K562 (cell line): ENCODE results near the gene C2CD2. TPM values are rescaled to one million over a fixed set of nuclear protein-coding genes. Genes with fewer than 3 reads are reported as not detected.

Experiments
- ATAC-seq: fragments of 200-7000 bp; cut with Tn5 transposase; 3 replicates; pipeline ENCODE4 v1.9.1; 2020; ENCODE audit warnings: moderate library complexity
- BruUV-seq: library from RNA; stranded (reverse); fragments of 400-500 nt; replicated peaks from 2 replicates; lab custom pipeline; 2021; lab: Mats Ljungman, UMichigan
- CTCF ChIA-PET: fragments of 300-600 bp; formaldehyde crosslinking; extraction: SDS; loops from one replicate; lab custom pipeline; 2021; ENCODE audit warnings: low intra/inter-chr PET ratio; lab: Yijun Ruan, JAX
- POLR2A ChIA-PET: fragments of 300-600, 350-650 bp; sonication (Branson Sonifier 250); formaldehyde crosslinking; extraction: SDS; loops from one replicate; lab custom pipeline; 2021; ENCODE audit warnings: antibody characterized with exemption, inconsistent platforms; lab: Yijun Ruan, JAX
- DNase-seq, 4 experiments: peaks; one replicate each; pipeline versions ENCODE4 v3.0.0 to v3.0.0-alpha.2; 2011 to 2018; ENCODE audit warnings: low spot score in 3 of 4, mixed read lengths in 3 of 4; ENCODE audit errors: extremely low read depth in 1 of 4
- FAIRE-seq: peaks from 2 replicates; lab custom pipeline; 2011; peaks lifted over from hg19 to GRCh38; lab: Jason Lieb, UNC
- H2AFZ ChIP-seq: 2 replicates; pipeline ENCODE4 v1.6.0; 2011; ENCODE audit warnings: low read depth, low read length, control low read depth, inconsistent platforms
- H3K27ac ChIP-seq: fragments of 200-600 bp; 3 replicates; pipeline ENCODE4 v1.8.0; 2011; ENCODE audit warnings: low read depth, mild to moderate bottlenecking, control low read depth, inconsistent platforms, low read length, moderate library complexity, mixed read lengths; ENCODE audit errors: extremely low read depth
- H3K27me3 ChIP-seq, 2 experiments: fragments of 300-600 bp in 1 of 2; 2 replicates in 1 of 2; 3 replicates in 1 of 2; pipeline versions ENCODE4 v1.6.0 to v1.8.0; 2011; ENCODE audit warnings: inconsistent platforms in 2 of 2, low read length in 2 of 2, mild to moderate bottlenecking in 1 of 2, mixed read lengths in 1 of 2, moderate library complexity in 1 of 2; ENCODE audit not compliant: control insufficient read depth in 2 of 2, insufficient read depth in 2 of 2
- H3K36me3 ChIP-seq: fragments of 300-600 bp; 3 replicates; pipeline ENCODE4 v1.8.0; 2011; ENCODE audit warnings: mild to moderate bottlenecking, low read length, inconsistent platforms; ENCODE audit not compliant: control insufficient read depth, insufficient read depth
- H3K4me1 ChIP-seq, 2 experiments: fragments of 200-600 bp in 1 of 2; replicated peaks in 1 of 2; 2 replicates in 1 of 2; 3 replicates in 1 of 2; pipeline versions ENCODE4 v1.5.1 to v1.8.0; 2011; ENCODE audit warnings: inconsistent platforms in 2 of 2, low read length in 2 of 2, mild to moderate bottlenecking in 1 of 2, mixed read lengths in 1 of 2, moderate library complexity in 1 of 2; ENCODE audit not compliant: control insufficient read depth in 2 of 2, insufficient read depth in 2 of 2
- H3K4me2 ChIP-seq: 2 replicates; pipeline ENCODE4 v1.6.1; 2011; ENCODE audit warnings: low read length, control low read depth, inconsistent platforms, mixed read lengths; ENCODE audit not compliant: insufficient read depth
- H3K4me3 ChIP-seq: fragments of 200-600 bp; sonication (generic), shearing (Covaris generic); 2 replicates; pipeline ENCODE4 v1.5.1; 2016; ENCODE audit warnings: control low read depth, inconsistent platforms
- H3K79me2 ChIP-seq: fragments of 200-600 bp; 3 replicates; pipeline ENCODE4 v1.8.0; 2011; ENCODE audit warnings: low read length, inconsistent platforms; ENCODE audit not compliant: control insufficient read depth, insufficient read depth
- H3K9ac ChIP-seq, 2 experiments: 2 replicates each; pipeline versions ENCODE4 v1.6.0 to v1.6.1; 2011; ENCODE audit warnings: low read depth in 2 of 2, low read length in 2 of 2, control low read depth in 1 of 2, inconsistent platforms in 1 of 2, mild to moderate bottlenecking in 1 of 2, mixed read lengths in 1 of 2; ENCODE audit not compliant: insufficient read depth in 1 of 2
- H3K9me1 ChIP-seq: one replicate; pipeline ENCODE4 v1.6.0; 2011; ENCODE audit warnings: inconsistent platforms, mild to moderate bottlenecking, low read length, moderate library complexity; ENCODE audit not compliant: control insufficient read depth, insufficient read depth
- H3K9me3 ChIP-seq: replicated peaks from 2 replicates; pipeline ENCODE4 v1.5.1; 2011; ENCODE audit warnings: low read depth, low read length, inconsistent platforms; ENCODE audit not compliant: control insufficient read depth, insufficient read depth
- H4K20me1 ChIP-seq: replicated peaks from 2 replicates; pipeline ENCODE4 v1.6.1; 2011; ENCODE audit warnings: low read length, inconsistent platforms, mixed read lengths; ENCODE audit not compliant: control insufficient read depth, insufficient read depth
- CBFA2T3 ChIP-seq: fragments of 450-650 bp; IDR thresholded peaks from 2 replicates; pipeline ENCODE4 v1.6.1; 2017
- ELF4 ChIP-seq: fragments of 450-650 bp; formaldehyde crosslinking; IDR thresholded peaks from 2 replicates; pipeline ENCODE4 v1.4.0; 2022; ENCODE audit warnings: missing genetic modification characterization
- NR1H2 ChIP-seq: sonication (generic); formaldehyde crosslinking; IDR thresholded peaks from 2 replicates; pipeline ENCODE4 v1.4.0; 2020; ENCODE audit warnings: mild to moderate bottlenecking, missing genetic modification reagents
- RFX1 ChIP-seq: fragments of 450-650 bp; IDR thresholded peaks from 2 replicates; pipeline ENCODE4 v1.6.1; 2016; ENCODE audit warnings: mild to moderate bottlenecking, moderate library complexity
- SRSF9 ChIP-seq: fragments of 200-400 bp; formaldehyde crosslinking; IDR thresholded peaks from 2 replicates; pipeline ENCODE4 v1.6.1; 2017; ENCODE audit warnings: low read depth, low read length, borderline replicate concordance
- TFAM ChIP-seq: fragments of 250-450 bp; sonication (Bioruptor Pico); conservative IDR thresholded peaks from 2 replicates; pipeline ENCODE4 v1.5.0; 2021; ENCODE audit warnings: mild to moderate bottlenecking, moderate library complexity
- ZBTB11 ChIP-seq, 3 experiments: fragments of 200-800 bp in 1 of 3; fragments of 250-450 bp in 1 of 3; fragments of 450-650 bp in 1 of 3; sonication (Bioruptor Pico) in 1 of 3; sonication (Bioruptor generic) in 1 of 3; formaldehyde crosslinking in 1 of 3; IDR thresholded peaks; 2 replicates each; pipeline versions ENCODE4 v1.6.1 to v1.8.0; 2016 to 2022; ENCODE audit warnings: mild to moderate bottlenecking in 2 of 3, missing genetic modification characterization in 2 of 3, missing compliant biosample characterization in 1 of 3, moderate library complexity in 1 of 3
- ZNF124 ChIP-seq: sonication (generic); formaldehyde crosslinking; IDR thresholded peaks from 2 replicates; pipeline ENCODE4 v1.8.1; 2022; ENCODE audit warnings: missing genetic modification reagents
- ZNF174 ChIP-seq: fragments of 250-450 bp; sonication (Bioruptor Pico); IDR thresholded peaks from 2 replicates; pipeline ENCODE4 v1.4.0; 2020; ENCODE audit warnings: mild to moderate bottlenecking
- ZNF224 ChIP-seq: sonication (generic); formaldehyde crosslinking; IDR thresholded peaks from 2 replicates; pipeline ENCODE4 v1.8.0; 2022; ENCODE audit warnings: mild to moderate bottlenecking, missing genetic modification reagents
- ZNF586 ChIP-seq: fragments of 450-650 bp; formaldehyde crosslinking; conservative IDR thresholded peaks from 2 replicates; pipeline ENCODE4 v1.4.0; 2020; ENCODE audit warnings: mild to moderate bottlenecking, moderate library complexity
- ZNF707 ChIP-seq: fragments of 250-450 bp; sonication (Bioruptor Pico); conservative IDR thresholded peaks from 2 replicates; pipeline ENCODE4 v1.8.0; 2022; ENCODE audit warnings: inconsistent platforms, mild to moderate bottlenecking, moderate library complexity
- ZNF780A ChIP-seq: fragments of 250-450 bp; sonication (Bioruptor Pico); IDR thresholded peaks from 2 replicates; pipeline ENCODE4 v1.5.0; 2021; ENCODE audit warnings: mild to moderate bottlenecking
- WGBS: fragments of 100-300 bp; shearing (Covaris generic); methylation state at CpG from one replicate; pipeline ENCODE4 v1.1.6; 2016; ENCODE audit warnings: low coverage, mixed read lengths; ENCODE audit not compliant: insufficient coverage; ENCODE audit errors: missing lambda C conversion rate; 5-methylcytosine and 5-hydroxymethylcytosine counted together
- in situ Hi-C: fragments of 300-500 bp; cut with MboI; formaldehyde crosslinking; loops from 4 replicates; pipeline ENCODE4 v1.15.0; 2018; ENCODE audit warnings: inconsistent platforms, mixed read lengths
- intact Hi-C: fragments of 100-400 bp; cut with micrococcal nuclease; formaldehyde crosslinking; loops from 2 replicates; pipeline ENCODE4 v1.14.2; 2022
- polyA plus RNA-seq, 8 experiments: library from polyadenylated mRNA; depleted of rRNA in 4 of 8; stranded (reverse) in 5 of 8; unstranded in 3 of 8; fragments of >200 nt; fragmentation: Nextera tagmentation in 2 of 8; fragmentation: Illumina TruSeq in 1 of 8; extraction: Ambion mirVana in 2 of 8; extraction: Trizol in 1 of 8; gene quantifications; 2 replicates each; pipeline versions ENCODE4 v1.2.1 to v1.2.3, GENCODE V29; 2011 to 2014; ENCODE audit warnings: inconsistent platforms in 1 of 8, missing spikeins in 1 of 8
- total RNA-seq, 7 experiments: library from RNA; depleted of rRNA in 6 of 7; stranded (reverse); fragments of >200 nt in 6 of 7; fragmentation: Illumina TruSeq in 2 of 7; extraction: Trizol in 2 of 7; gene quantifications; 2 replicates each; pipeline versions ENCODE4 v1.2.1 to v1.2.3, GENCODE V29; 2011 to 2021; ENCODE audit warnings: low replicate concordance in 1 of 7
- TF ChIP-seq, protein P1 (sequence below): fragments of 450-650 bp; IDR thresholded peaks from 2 replicates; pipeline ENCODE4 v1.6.1; 2016; ENCODE audit warnings: low read depth, mild to moderate bottlenecking, moderate library complexity

Gene C2CD2
- total and polyA plus RNA-seq, 9 of the 15 experiments (the other 6 are each of a cell fraction or from before 2014, with no cell fraction given): 1.3 to 21.6 (median 12.1) TPM

DNA sequence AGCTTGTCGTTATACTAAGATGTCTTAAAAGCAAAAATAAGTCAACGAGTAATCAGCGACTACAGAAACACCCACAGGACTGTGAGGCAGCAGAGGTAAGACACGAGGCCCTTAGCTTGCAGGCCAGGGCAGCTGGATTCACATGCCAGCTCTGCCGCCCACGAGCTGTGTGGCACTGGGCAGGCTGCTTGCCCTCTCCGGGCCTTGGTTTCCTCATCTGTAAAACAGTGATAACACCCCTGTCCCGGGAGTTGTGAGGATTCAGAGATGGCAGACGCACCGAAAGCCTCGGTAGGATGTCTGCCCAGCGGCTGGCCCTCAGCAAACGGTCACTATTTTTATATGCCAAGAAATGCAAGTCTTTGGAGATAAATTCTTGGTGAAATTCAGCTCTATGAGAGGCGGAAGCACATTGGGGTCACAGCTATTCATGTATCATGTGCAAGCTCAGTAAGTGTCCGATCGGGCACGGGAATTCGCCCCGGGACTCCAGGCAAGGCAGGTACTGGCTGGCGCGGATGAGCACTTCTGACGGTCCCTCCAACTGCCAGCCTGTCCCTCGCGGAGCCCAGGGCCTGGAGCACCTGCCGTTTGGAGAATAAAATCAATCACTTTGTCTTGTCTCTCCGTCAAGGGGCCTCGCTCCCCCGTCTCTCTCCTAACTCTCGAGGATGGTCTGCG lies 1.1 kb downstream of the C2CD2 start (continued):
- TF ChIP-seq ZBTB11 (CRISPR knock-in tag; IDR thresholded peaks at IDR 0.05): 0 out of 6 replicates have a peak, but pooled peaks of 1 of the 3 experiments have one; percentile 29
- TF ChIP-seq, all 486 proteins: peak for 3

GRCh38 chr21:41951876-41952567 lies 1.8 kb downstream of the C2CD2 start:
- Histone ChIP-seq H3K9ac (peak overlapping the region in 1 of 2 experiments; percentile 90; a peak in 2 of 4 replicates), H3K4me3 (no peak overlapping the region; the same call in 1 of the 2 replicates), H3K27ac (no peak overlapping the region), H3K9me1 (no peaks in the 10 kb centered on the region), H3K79me2 (peaks cover 34% of the 10 kb centered on the region), H4K20me1 (peaks cover 17% of the 10 kb centered on the region; the same call in 1 of the 2 replicates), H3K4me2 (peak overlapping the region; percentile 70), H3K36me3 (peaks cover 7% of the 10 kb centered on the region; the same call in 2 of the 3 replicates), H3K27me3 (0 out of 5 replicates have a peak, but pooled peaks cover 0 to 4% of the 10 kb centered on the region in 2 experiments), H3K4me1 (peaks cover 30 to 63% of the 10 kb centered on the region in 2 experiments), H3K9me3 (no peaks in the 10 kb centered on the region), H2AFZ (no peak overlapping the region)
- in situ Hi-C loops: no loop called here
- ATAC-seq (no peak), FAIRE-seq (peak; percentile 32), DNase-seq (no peak)
- no peak for TF ChIP-seq TFAM
- TF ChIP-seq SRSF9: no peak
- TF ChIP-seq ZNF780A: no peak
- TF ChIP-seq ZNF586: no peak
- TF ChIP-seq ZNF707: no peak
- no peak for TF ChIP-seq NR1H2 (CRISPR knock-in tag)
- TF ChIP-seq ZNF224 (CRISPR knock-in tag): no peak
- TF ChIP-seq ZNF174: no peak
- no peak for TF ChIP-seq CBFA2T3
- no peak for TF ChIP-seq RFX1
- no peak for TF ChIP-seq ELF4 (CRISPR knock-in tag)
- TF ChIP-seq, protein P1, sequence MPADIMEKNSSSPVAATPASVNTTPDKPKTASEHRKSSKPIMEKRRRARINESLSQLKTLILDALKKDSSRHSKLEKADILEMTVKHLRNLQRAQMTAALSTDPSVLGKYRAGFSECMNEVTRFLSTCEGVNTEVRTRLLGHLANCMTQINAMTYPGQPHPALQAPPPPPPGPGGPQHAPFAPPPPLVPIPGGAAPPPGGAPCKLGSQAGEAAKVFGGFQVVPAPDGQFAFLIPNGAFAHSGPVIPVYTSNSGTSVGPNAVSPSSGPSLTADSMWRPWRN: no peak
- TF ChIP-seq ZNF124 (CRISPR knock-in tag): no peak
- POLR2A ChIA-PET: interaction anchor here (1.3 to 1.7 kb wide), 4 partner anchors 9 to 53 kb away, joined by 3 to 4 read pairs (median 4); no protein-coding TSS in a partner anchor
- no TSS peak for BruUV-seq
- WGBS: 91% methylated on average over 5 of the region's 5 CpGs
- CTCF ChIA-PET: no interaction called here
- intact Hi-C loops: no loop called here
